ENCODE results near the gene VASH1.

The VASH1 gene

GRCh38 chr14:76772300-76773187, 11.3 kb downstream of the VASH1 start:
- peak in 5 of 14 donors; percentile 61 to 69 (median 67) for DNase-seq

DNA sequence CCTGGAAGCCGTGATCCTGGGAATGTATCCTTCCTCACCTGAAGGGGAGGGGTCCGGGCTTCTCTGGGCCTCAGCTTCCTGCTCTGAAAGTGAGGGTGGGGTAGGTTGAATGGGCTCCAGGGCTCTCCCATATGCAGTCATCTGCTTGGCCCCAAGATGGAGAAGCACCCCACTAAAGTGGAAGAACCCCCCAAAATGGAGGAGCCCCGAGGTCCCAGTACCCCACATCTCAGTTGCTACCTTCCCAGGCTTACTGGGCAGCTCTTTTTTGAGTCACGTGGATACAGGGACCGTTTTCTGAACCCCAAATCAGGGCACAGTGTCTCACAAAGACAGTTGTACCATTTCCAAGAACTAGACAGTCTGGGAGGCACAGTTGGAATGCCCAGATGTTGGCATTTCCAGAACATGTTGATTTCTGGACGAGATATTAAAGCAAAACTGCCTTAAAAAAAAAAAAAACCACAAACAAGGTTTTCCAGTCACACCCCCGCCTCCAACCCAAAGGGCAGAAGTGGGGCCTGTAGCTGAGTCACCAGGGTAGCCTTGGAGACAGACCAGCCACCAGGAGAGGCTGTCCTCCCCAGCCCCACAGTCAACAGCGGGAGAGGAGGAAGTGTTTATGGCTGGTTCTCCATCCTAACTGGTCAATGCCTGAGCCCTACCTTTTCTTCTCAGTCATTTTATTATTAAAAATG, 12.1 kb downstream of the VASH1 start:
- peak in 5 of 14 donors; percentile 29 to 77 (median 47) for DNase-seq

DNA sequence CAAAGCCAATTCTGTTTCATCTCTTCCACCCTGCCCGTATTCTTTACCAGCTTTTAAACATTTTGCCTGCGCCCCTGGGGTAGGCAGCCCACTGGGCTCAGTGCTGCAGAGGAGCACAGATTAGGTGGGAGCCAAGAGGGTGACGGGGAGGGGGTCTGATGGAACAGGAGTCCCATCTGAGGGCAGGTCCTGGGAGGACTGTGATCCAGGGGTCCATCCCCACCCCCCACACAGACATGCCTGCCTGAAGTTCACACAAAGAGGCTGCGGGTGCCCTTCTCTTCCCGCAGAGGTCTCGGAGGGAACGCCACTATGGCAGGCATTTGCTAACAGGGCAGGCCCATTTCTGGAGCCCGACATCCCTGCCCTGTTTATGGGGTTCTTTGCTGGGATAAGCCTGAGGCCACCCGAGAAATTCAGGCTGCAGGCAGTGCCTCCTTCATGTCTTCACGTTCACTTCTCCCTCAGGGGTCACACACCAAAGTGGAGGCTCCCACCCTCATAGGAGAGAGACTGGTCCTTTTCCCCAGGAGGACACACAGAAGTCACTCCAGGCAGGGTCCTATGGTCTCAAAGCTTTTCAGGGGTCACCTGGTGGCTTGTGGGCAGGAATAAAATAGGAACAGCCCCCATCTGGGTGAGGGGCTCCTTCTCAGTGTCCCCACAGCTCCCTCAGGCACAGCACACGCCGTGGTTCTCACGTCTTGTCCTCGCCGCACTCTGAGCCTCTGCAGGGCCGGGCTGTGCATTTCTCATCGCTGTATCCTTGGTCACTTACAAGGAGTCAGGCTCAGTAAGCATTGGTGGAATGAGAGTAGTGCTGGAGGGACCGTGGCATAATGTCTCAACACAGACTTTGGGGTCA, 12.9 kb downstream of the VASH1 start:
- DNase-seq = no peak

GRCh38 chr14:76774821-76775694, 13.8 kb downstream of the VASH1 start:
- no peak for DNase-seq

GRCh38 chr14:76775695-76776427, 14.6 kb downstream of the VASH1 start:
- DNase-seq = no peak

- DNase-seq = no peak
Observed at GRCh38 chr14:76776428-76777251, 15.4 kb downstream of the VASH1 start.

DNA sequence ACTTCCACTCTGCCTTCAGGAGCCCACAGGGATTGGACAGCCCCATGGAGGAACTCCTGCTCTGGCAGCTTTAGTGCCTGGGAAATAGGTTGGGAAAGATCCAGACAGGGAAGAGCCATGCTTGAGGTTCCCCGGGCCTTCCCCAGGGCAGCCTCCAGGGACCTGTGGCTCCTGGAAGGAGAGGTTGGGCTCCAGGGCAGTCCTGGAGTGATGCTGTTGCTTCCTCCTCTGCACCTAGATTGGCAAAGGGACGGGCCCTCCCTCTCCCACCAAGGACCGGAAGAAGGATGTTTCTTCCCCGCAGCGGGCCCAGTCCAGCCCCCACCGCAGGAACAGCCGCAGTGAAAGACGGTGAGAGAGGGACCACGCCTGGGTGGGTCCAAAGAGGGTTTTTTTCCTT, 16.5 kb downstream of the VASH1 start:
- DNase-seq = no peak

DNA sequence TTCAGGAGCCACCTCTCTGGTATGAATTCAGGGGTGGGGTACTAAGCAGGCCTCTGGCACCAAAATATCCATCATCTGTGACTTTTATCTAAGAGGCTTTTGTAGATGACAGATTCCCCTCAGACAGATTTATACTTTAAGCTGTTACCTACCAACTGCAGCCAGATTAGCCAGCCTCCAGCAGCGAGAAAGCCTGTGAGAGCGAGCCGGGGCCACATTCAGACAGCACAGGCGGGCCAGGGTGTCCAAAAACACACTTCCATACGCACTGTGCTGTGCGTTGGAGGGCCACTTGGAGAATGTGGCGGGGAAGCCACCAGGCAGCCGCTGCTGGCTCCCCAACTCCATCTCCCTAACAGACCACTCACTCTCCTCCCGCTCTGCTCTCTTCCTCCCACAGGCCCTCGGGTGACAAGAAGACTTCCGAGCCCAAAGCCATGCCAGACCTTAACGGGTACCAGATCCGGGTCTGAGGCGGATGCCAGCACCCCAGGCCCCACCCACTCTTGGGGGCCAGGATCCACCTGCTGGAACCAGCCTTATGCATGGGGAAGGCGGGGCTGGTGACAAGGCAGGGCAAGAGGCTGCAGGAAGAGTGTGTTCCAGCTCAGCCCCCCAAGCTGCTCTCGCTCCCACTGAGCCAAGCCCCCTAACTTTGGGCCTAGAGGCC, 17.4 kb downstream of the VASH1 start:
- DNase-seq = no peak

GRCh38 chr14:76779221-76780057, 18.2 kb downstream of the VASH1 start:
- no peak for DNase-seq

DNA sequence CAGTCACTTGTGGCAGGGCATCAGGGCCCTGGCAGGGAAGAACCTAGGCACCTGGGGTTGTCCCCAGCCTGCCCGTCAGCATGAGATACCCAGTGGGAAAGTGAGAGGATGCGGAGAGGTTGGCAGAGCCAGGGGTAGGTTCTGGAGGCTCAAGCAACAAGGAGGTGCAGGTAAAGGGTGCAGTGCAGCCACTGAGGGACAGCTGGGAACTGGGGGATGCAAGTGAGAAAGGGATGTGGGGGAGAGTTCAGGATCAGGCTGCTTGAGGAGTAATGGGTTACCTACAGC, 18.7 kb downstream of the VASH1 start:
- no peak for DNase-seq

DNA sequence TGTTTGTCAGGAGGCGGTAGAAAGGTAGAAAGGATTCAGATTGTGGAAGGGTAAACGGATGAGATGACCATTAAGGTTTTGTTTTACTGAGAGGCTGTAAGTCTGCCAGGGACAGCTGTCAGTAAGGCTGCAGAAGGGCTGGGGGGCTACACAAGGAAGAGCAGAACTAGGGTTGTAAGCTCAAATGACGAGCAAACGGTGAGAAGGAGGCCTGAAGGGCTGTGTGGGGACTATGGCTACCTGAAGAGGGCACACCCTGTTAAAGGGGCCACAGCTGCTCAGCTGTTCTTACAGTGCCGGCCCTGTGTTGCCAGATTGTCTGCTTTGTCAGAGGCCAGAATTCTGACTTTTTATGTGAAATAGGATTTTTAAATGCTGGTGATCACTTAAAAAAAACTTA, 19.1 kb downstream of the VASH1 start:
- no peak for DNase-seq

DNA sequence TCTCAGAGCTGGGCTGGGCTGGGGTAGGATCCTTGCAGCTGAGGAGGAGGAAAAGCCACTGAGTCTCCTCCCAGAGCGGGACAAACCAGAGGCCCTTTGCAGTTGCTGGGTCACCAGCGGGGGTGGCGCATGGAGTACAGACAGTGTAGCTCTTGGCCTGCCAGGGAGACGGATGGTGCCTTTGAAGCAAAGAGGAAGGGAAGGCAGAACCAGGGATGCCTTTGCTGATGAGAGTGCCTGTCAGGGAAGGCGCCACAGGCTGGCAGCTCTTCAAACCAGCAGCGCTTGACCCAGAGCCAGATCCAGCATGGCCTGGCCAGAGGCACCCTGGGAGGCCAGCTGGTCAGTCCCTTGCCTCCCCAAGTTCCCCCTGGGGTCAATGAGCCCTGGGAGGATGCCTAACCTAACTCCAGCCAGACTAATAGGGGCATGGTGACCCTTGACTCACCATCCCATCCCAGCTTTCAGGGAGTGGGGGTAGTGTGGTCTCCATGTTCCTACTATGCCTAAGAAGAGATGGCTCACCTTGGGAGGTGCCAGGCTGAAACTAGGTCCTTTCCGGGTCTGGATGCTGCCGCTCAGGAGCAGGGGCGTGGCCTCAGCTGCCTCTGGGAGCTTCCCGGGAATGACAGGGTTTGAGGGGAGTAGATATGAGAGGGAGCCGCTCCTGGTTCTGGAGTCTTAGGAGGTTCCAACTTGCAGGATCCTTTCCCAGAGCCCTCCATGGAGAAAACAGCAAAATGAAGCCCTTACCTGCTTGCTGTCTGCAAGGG, 19.8 kb downstream of the VASH1 start:
- DNase-seq = peak in 12 of 14 donors; percentile 34 to 83 (median 64)

- DNase-seq = no peak
Observed at GRCh38 chr14:76781648-76782051, 20.4 kb downstream of the VASH1 start.

DNA sequence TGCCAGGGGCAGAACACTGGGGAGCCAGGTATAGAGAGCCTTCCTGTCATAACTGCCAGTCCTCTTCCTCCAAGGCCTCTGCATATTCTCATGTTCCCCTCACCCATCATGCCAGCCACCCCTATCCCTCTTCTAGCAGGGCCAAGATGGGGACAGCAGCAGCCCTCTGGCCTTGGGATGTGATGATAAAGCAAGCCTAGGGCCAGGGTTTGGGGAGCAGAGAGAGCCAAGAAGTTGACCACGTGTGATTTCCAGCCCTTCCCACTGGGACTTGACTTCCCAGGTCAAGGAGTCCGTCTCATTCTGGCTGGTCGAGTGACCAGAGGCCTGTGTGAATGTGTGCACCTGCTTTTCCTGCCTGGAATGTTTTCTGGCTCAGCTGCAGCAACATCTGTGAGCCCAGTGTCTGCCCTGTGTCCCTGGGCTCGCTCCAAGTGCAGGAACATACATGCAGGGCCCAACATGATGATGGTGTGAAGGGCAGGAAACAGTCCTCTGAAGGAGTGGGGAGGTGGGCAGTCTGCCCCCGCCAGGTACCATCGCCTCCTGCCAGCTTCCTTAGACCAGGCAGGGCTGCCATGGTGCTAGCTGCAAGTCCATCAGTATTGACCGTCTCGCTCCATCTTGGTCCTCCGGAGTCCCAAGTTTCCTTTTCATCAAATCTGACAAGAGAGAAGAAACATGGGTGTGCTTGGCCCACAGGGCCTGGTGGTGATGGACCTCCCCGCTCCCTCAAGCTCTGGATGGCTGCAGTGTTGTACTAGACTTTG, 21.0 kb downstream of the VASH1 start:
- DNase-seq = no peak

DNA sequence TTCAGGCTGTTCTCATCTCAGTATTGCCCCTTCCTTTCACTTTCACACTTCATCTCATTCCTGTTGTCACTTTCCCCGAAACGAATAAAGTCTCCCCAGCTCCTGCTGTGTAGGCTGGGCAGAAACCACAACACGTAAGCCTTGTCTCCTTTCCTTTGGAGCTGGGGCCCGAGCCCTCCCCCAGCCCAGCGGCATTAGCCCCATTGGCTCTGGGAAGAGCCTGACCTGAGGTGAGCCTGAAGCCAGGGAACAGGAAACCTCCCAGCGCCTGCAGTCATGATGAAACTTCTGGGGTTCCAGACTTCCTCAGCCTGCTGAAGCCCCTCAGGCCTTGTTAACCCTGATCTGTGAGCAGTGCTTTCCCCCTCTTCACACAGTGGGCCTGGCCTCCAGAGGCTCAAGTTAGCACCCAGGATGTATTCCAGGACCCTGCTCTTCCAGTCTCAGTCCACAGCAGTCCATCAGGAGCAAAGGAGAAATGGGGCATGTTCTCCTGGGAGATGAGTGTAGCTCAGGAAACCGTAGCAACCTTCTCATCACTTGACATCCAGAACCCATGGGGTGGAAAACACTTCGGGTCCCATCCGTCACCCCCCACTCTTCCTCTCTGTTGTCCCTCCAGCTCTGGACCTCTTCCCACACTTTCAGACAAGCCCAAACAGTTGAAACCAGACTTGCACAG, 21.8 kb downstream of the VASH1 start:
- DNase-seq = peak in 1 of 14 donors; percentile 48

DNA sequence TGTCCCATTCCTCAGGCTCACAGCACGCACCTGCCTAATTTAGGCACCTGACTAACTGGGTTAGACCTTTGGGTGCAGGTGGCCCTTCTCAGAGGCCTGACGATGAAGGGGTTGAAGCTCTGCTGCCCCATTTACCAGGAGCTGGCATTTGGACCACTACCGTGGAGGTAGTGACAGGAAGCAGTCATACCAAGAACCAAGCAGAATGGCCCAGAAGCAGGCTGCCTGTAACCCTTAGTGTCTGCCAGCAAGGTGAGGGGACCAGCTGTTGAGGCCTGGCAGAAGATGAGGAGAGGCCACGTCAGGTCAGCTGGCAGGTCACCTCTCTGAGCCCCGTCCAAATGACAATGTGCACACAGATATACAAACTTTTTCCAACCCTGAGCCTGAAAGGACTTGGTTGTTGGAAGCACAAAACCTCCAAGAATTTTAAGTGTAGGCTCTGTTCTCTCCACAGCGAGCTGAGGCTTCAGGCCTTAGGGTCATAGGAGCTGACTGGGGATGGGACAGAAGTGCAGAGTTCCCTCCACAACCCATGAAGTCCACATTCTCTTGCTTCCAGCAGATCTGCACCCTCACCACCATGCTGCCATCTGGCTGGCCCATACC, 23.1 kb downstream of the VASH1 start:
- no peak for DNase-seq

Data from C1 segment of cervical spinal cord (tissue), 14 donors.